Right lobe of liver (tissue), 6 donors: Measurements from ENCODE around the gene OXT. TPM values are rescaled to one million over a fixed set of nuclear protein-coding genes. Genes with fewer than 3 reads are reported as not detected.

Source experiments
- ATAC-seq, 4 donors: fragments of 200-7000 bp; cut with Tn5 transposase; one replicate each; pipeline ENCODE4 v1.9.1; 2020; ENCODE audit warnings: mild to moderate bottlenecking in 4 of 4, moderate library complexity in 4 of 4
- DNase-seq, 3 donors: peaks; one replicate each; pipeline ENCODE4 v3.0.0-alpha.2; 2020
- H3K27ac ChIP-seq, 3 donors: fragments of 200-600 bp; one replicate each; pipeline ENCODE4 v1.8.0; 2022
- H3K27me3 ChIP-seq, 2 donors: fragments of 200-600 bp; one replicate each; pipeline ENCODE4 v1.8.0; 2022
- H3K36me3 ChIP-seq, 4 donors: fragments of 200-600 bp; sonication (generic) in 1 of 4; one replicate each; pipeline versions ENCODE4 v1.5.1 to v1.8.0; 2017 to 2022; ENCODE audit warnings: control low read depth in 1 of 4
- H3K4me1 ChIP-seq, 4 donors: fragments of 200-600 bp; sonication (generic) in 1 of 4; one replicate each; pipeline versions ENCODE4 v1.5.1 to v1.8.0; 2017 to 2022; ENCODE audit warnings: control low read depth in 1 of 4
- H3K4me3 ChIP-seq, 3 donors: fragments of 200-600 bp; one replicate each; pipeline ENCODE4 v1.8.0; 2022
- H3K9me3 ChIP-seq, 4 donors: fragments of 200-600 bp; sonication (generic) in 1 of 4; one replicate each; pipeline versions ENCODE4 v1.5.1 to v1.8.0; 2017 to 2022; ENCODE audit warnings: control low read depth in 1 of 4
- POLR2A ChIP-seq: fragments of 450-650 bp; IDR thresholded peaks from one replicate; pipeline ENCODE4 v1.6.1; 2017; ENCODE audit warnings: antibody characterized with exemption, mild to moderate bottlenecking
- WGBS: methylation state at CpG from one replicate; pipeline ENCODE4 v1.1.6; 2018; ENCODE audit warnings: low coverage, low lambda C conversion rate; ENCODE audit not compliant: insufficient coverage; ENCODE audit errors: missing lambda C conversion rate; 5-methylcytosine and 5-hydroxymethylcytosine counted together
- intact Hi-C, 2 donors: fragments of 100-400 bp; cut with DNase I; formaldehyde crosslinking; loops; one replicate each; pipeline versions ENCODE4 v1.11.2 to v1.14.1; 2022
- total RNA-seq, 6 experiments: library from RNA; depleted of rRNA in 2 of 6; stranded (reverse); fragments of >200 nt in 2 of 6; fragmentation: NEBNext Ultra II Directional in 3 of 6; extraction: Animal tissue kit (Norgen Biotek cat#: 25700) in 3 of 6; gene quantifications; one replicate each; pipeline versions ENCODE4 v1.1.0 to v1.2.4, GENCODE V29; 2016 to 2023
- TF ChIP-seq, protein P1 (sequence below), 4 donors: fragments of 200-600 bp in 3 of 4; fragments of 450-650 bp in 1 of 4; IDR thresholded peaks; one replicate each; pipeline versions ENCODE4 v1.5.1 to v1.8.0; 2016 to 2022; ENCODE audit warnings: antibody characterized with exemption in 4 of 4, mild to moderate bottlenecking in 2 of 4
- donor health status: DM: no; HTN: yes; CAD: no.
- donor health status: DM: no; HTN: no; CAD: no.
- donor health status: DM: no; HTN: no; CAD: no.
- donor health status: DM: no; HTN: yes; CAD: no.
- donor health status: DM: no; HTN: yes; CAD: no.

The OXT gene
- total RNA-seq, 6 experiments from 2014 or later = 1.8 to 41.2 (median 7.0) TPM

GRCh38 chr20:3106658-3107463 lies 35.4 kb downstream of the OXT start:
- ATAC-seq = no peak
- DNase-seq = no peak
- intact Hi-C loops = no loop called here
- Histone ChIP-seq H3K4me3 (no peak overlapping the region), H3K27ac (no peak overlapping the region), H3K27me3 (no peaks in the 10 kb centered on the region), H3K4me1 (no peaks in the 10 kb centered on the region), H3K36me3 (peaks cover 0 to 3% (median under 1%) of the 10 kb centered on the region in 4 donors), H3K9me3 (no peaks in the 10 kb centered on the region)
- WGBS = 85% methylated on average over 2 of the region's 14 CpGs
- no peak for TF ChIP-seq POLR2A
- TF ChIP-seq, protein P1, sequence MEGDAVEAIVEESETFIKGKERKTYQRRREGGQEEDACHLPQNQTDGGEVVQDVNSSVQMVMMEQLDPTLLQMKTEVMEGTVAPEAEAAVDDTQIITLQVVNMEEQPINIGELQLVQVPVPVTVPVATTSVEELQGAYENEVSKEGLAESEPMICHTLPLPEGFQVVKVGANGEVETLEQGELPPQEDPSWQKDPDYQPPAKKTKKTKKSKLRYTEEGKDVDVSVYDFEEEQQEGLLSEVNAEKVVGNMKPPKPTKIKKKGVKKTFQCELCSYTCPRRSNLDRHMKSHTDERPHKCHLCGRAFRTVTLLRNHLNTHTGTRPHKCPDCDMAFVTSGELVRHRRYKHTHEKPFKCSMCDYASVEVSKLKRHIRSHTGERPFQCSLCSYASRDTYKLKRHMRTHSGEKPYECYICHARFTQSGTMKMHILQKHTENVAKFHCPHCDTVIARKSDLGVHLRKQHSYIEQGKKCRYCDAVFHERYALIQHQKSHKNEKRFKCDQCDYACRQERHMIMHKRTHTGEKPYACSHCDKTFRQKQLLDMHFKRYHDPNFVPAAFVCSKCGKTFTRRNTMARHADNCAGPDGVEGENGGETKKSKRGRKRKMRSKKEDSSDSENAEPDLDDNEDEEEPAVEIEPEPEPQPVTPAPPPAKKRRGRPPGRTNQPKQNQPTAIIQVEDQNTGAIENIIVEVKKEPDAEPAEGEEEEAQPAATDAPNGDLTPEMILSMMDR (IDR thresholded peaks at IDR 0.05) = no peak

DNA sequence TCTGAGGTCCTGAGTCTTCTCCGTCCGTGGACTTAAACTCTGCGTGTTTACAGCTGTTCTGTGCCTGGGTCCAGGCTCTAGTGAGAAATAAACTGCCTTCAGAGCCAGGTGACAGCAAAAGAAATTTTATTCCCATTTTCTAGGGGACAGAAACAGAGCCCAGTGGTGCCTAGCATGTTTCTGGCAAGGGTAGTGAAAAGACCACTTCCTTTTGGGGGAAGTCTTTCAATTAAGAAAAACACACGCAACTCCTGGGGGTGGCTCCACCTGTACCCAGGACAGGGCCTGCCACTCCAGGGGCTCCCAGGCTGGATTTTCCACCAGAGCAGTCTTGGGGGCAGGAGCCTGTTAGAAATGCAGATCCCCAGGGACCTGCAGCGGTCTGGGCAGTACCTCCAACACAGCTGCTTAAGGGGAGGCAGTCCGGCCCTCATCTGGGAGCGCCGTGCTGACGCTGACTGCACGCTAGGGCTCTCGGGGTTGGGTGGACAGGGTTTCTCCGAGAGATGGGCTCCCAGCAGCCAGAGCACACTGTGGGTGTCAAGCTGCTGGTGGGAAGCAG lies 36.1 kb downstream of the OXT start:
- ATAC-seq (no peak), DNase-seq (no peak)
- no peaks in the 10 kb centered on the region for H3K9me3 ChIP-seq
- no peak overlapping the region for H3K27ac ChIP-seq
- no peak for TF ChIP-seq POLR2A
- TF ChIP-seq, protein P1 (IDR thresholded peaks at IDR 0.05) = no peak
- no peaks in the 10 kb centered on the region for H3K27me3 ChIP-seq
- peaks cover 0 to 3% (median under 1%) of the 10 kb centered on the region in 4 donors for H3K36me3 ChIP-seq
- no peaks in the 10 kb centered on the region for H3K4me1 ChIP-seq
- WGBS = 90% methylated on average over 4 of the region's 12 CpGs
- intact Hi-C loops = no loop called here
- H3K4me3 ChIP-seq = no peak overlapping the region

DNA sequence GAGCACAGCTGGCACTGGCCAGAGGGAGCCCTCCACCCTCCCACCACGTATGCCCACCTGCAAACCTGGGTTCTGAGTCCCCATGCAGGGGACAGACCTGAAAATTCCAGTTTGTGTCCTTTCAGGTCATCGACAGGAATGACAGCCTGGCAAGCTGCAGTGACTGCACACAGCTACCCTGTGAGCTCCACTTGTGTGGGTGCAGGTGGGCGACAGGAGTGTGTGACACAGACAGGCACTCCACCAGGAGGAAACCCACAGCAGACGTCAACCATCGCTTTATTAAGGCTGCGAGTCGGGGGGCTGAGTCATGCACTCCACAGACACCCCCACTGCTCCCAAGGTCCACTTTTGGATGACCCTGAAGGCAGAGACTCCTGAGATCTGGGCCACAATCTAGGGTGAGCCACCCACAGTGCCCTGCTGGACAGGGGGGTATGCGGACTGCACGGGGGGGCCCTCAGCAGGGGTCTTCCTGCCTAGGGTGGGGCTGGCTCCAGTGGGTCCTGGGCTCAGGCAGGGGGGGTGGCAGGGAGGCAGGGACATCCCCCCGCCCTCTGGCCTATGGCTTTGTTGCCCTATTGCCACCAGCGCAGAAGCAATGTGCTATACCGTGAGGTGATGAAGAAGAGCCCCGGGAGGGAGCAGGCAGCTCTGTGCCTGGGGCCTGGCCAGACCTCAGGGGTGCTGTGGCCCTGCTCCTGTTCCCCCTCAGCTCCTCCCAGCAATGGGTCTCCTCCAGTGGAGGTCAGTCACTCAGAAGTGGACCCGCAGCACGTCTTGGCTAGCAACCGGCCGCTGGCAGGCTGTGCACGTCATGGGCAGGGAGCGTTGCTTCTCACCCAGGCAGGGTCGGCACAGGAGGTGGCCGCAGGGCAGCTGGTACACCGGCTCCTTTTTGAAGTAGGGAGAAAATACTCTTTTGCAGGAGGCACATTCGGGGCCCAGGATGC lies 38.2 kb downstream of the OXT start:
- Histone ChIP-seq H3K27me3 (no peaks in the 10 kb centered on the region), H3K4me1 (peaks cover 0 to 6% (median 3%) of the 10 kb centered on the region in 4 donors), H3K27ac (no peak overlapping the region), H3K4me3 (no peak overlapping the region), H3K9me3 (no peaks in the 10 kb centered on the region), H3K36me3 (peaks cover 0 to 3% (median under 1%) of the 10 kb centered on the region in 4 donors)
- WGBS = no CpG with 5 or more reads among the region's 23 CpGs
- DNase-seq = no peak
- intact Hi-C loops = loop anchor here in 1 of 2 donors (10.0 kb wide), 1 partner anchor 65 kb away; the partner anchor contains the start of genes GNRH2 and MRPS26
- no peak for ATAC-seq
- TF ChIP-seq, protein P1 (IDR thresholded peaks at IDR 0.05) = no peak
- no peak for TF ChIP-seq POLR2A

DNA sequence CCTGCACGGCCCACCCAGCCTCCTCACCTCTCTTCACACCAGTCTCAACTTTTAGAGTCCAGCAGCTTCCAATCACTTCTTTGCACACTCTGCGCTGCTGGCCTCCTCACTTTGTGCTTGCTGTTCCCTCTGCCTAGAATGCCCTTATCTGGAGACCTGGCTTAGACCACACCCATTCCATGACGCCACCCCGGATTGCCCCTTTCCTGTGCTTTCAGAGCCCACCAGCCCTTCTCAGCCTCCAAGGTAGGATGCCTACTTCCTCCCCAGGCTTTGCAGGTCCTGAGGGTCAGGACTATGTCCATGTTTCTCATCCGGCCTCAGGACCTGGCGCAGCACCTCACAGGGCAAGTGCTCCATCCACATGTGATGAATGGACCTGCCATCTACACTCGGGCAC lies 40.1 kb downstream of the OXT start:
- Histone ChIP-seq H3K4me1 (peaks cover 0 to 6% (median 3%) of the 10 kb centered on the region in 4 donors), H3K9me3 (no peaks in the 10 kb centered on the region), H3K27me3 (no peaks in the 10 kb centered on the region), H3K36me3 (peaks cover 0 to 3% (median under 1%) of the 10 kb centered on the region in 4 donors), H3K4me3 (no peak overlapping the region), H3K27ac (no peak overlapping the region)
- TF ChIP-seq, protein P1 (IDR thresholded peaks at IDR 0.05) = no peak
- no peak for TF ChIP-seq POLR2A
- DNase-seq (no peak), ATAC-seq (no peak)
- intact Hi-C loops = loop anchor here in 1 of 2 donors (10.0 kb wide), 1 partner anchor 67 kb away; the partner anchor contains the start of genes GNRH2 and MRPS26
- 98% methylated on average over 4 of the region's 7 CpGs for WGBS
